ENCODE results near the gene ABHD13.

The ABHD13 gene

DNA sequence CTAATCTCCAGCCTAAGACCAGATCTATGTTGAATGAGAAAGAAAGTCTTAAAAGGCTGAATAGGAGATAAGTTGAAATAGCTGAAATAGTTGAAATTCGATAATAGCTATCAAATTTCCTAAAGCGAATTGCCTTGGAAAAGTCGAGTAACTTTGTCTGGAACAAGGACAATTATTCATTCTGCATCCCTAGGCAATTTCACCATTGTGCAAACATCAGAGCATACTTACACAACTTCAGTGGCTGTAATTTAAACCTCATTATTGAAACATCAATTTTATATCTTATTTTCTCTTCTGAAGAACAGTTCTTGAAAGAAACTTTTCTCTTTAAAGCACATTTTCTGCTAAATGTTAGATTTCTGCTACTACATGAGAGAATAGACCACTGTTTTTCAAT, 64.9 kb downstream of the ABHD13 start:
- DNase-seq (ENCODE audit: low read depth in 2 of 2, low spot score in 1 of 2) = no peak

All from stimulated activated CD8-positive, alpha-beta memory T cell treated with anti-CD3 and anti-CD28 coated beads, Interleukin-4, amount 100 ng/mL, for 4 hours (primary cell).